IPS-20b (cell line): ENCODE data around the gene CEMIP.
A peak's percentile ranks its signal among the peaks of the same experiment; 100 is the strongest.

ENCODE experiments used
- H3K27ac ChIP-seq: one replicate; pipeline ENCODE4 v1.5.1; 2013; ENCODE audit warnings: low read length
- H3K27me3 ChIP-seq: 2 replicates; pipeline ENCODE4 v1.6.1; 2013; ENCODE audit warnings: mild to moderate bottlenecking, low read length, inconsistent platforms; ENCODE audit not compliant: insufficient read depth
- H3K36me3 ChIP-seq: 2 replicates; pipeline ENCODE4 v1.6.1; 2013; ENCODE audit warnings: low read depth, mild to moderate bottlenecking, inconsistent platforms, low read length, moderate library complexity; ENCODE audit not compliant: insufficient read depth
- H3K4me1 ChIP-seq: 2 replicates; pipeline ENCODE4 v1.6.1; 2013; ENCODE audit warnings: mild to moderate bottlenecking, control low read depth, inconsistent platforms, low read length, moderate library complexity; ENCODE audit not compliant: insufficient read depth
- H3K4me3 ChIP-seq: 2 replicates; pipeline ENCODE4 v1.5.1; 2013; ENCODE audit warnings: mild to moderate bottlenecking, low read length, inconsistent platforms
- H3K9ac ChIP-seq: 2 replicates; pipeline ENCODE4 v1.6.1; 2013; ENCODE audit warnings: low read depth, mild to moderate bottlenecking, inconsistent platforms, low read length, moderate library complexity
- H3K9me3 ChIP-seq: 2 replicates; pipeline ENCODE4 v1.6.1; 2013; ENCODE audit warnings: mild to moderate bottlenecking, low read depth, low read length, inconsistent platforms; ENCODE audit not compliant: insufficient read depth

Gene CEMIP

DNA sequence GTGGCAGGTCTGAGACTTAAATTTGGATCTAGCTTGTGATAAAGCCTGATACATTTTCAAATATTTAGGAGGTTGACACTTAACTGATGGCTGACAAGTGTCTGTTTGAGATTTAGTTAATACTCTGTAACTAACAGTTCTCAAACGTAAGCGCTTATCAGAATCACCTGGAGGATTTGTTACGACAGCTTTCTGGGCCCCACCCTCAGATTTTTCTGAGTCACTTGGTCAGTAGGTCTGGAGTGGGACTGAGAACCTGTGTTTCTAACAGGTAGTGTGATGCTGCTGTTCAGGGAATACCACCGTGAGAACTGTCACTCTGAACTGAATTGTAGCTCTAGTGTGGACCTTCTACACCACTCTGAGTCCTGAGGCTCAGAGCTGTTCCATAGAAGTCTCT is 85.5 kb downstream of the CEMIP start:
- no peak overlapping the region for H3K9ac ChIP-seq
- no peak overlapping the region for H3K27ac ChIP-seq
- H3K9me3 ChIP-seq: no peaks in the 10 kb centered on the region
- H3K36me3 ChIP-seq: no peaks in the 10 kb centered on the region
- H3K27me3 ChIP-seq: no peaks in the 10 kb centered on the region
- H3K4me3 ChIP-seq: no peak overlapping the region
- peaks cover 26% of the 10 kb centered on the region; the same call in 1 of the 2 replicates for H3K4me1 ChIP-seq

DNA sequence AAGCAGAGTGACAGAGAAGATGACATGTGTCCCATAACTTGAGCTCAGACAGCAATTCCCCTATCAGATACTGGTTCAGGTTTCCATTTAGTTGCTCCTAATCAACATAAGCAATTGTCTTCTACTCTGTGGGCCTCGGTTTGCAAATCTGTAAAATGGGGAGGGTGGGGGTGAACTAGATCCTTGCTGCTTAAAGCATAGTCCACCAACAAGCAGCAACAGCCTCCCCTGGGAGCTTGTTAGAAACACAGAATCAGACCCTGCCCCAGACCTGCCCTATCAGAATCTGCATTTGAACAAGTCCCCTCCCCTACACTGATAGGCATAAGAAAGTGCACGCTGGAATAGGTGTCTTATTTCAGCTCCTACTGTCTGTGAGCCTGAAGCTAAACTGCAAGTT is 87.8 kb downstream of the CEMIP start:
- Histone ChIP-seq H3K4me3 (peak overlapping the region; percentile 56), H3K36me3 (no peaks in the 10 kb centered on the region), H3K9me3 (no peaks in the 10 kb centered on the region), H3K27ac (peak overlapping the region; percentile 31), H3K4me1 (peaks cover 26% of the 10 kb centered on the region; the same call in 1 of the 2 replicates), H3K27me3 (no peaks in the 10 kb centered on the region; the same call in 1 of the 2 replicates), H3K9ac (no peak overlapping the region)

DNA sequence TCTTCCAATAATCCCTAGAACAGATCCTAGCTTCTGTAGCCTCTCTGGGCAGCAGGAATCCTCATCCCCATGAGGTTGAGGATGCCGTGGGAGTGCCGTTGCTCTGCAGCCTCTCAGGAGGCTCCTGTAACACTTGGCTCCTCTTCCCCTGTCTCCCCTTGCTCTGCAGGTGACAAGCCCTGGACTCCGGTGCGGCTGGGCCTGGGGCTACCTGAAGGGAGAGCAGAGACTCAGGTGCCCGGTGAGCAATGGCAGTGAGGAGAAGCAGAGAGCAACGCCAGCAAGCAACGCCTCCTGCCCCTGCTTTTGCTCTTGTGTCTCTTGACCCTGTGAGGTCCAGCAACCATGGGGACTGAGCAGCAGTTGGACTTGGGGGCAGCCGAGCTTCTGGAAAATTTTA is 91.2 kb downstream of the CEMIP start:
- Histone ChIP-seq H3K36me3 (no peaks in the 10 kb centered on the region), H3K27me3 (no peaks in the 10 kb centered on the region; the same call in 1 of the 2 replicates), H3K9ac (no peak overlapping the region), H3K4me1 (peaks cover 13% of the 10 kb centered on the region; the same call in 1 of the 2 replicates), H3K27ac (no peak overlapping the region), H3K4me3 (no peak overlapping the region), H3K9me3 (no peaks in the 10 kb centered on the region)

DNA sequence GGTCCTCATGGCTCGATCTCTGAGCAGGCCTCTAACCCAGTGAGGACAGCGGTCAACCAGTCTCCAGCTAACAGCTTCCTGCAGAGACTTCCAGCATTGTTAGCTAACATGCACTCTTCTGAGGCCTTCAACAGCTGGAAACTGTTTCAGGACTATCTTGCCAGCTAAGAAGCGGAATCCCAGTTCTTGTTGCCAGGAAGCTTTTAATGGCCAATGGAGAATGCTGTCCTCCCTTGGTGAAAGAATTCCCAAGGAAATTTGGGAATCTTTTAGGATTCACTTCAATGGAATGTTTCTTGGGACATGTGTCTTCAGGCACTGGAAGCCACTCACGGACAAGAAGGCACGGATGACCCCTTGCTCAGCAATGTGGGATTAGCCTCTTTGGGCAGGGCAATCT is 91.7 kb downstream of the CEMIP start:
- H3K9ac ChIP-seq: no peak overlapping the region
- H3K27ac ChIP-seq: no peak overlapping the region

DNA sequence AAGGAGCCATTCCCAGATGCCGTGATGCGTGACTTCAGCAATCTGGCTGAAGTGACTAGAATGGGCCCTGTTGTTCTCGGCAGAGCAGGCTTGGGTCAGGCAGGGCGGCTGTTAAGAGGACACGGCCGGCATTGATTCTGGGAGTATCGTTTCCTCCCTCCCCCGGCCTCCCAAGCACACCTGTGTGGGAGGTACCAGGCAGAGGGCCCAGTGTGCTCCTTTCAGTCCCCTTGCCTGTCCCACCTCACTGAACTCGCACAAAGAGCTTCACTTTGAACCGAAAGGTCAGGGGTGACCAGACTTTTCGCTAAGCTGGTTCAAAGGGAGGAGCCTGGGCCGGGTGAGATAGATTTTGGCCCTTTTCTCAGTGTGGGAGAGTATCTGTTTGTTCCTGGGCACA is 92.7 kb downstream of the CEMIP start:
- Histone ChIP-seq H3K9ac (no peak overlapping the region), H3K4me1 (peaks cover 11% of the 10 kb centered on the region; the same call in 1 of the 2 replicates), H3K36me3 (no peaks in the 10 kb centered on the region), H3K27ac (no peak overlapping the region), H3K4me3 (no peak overlapping the region), H3K9me3 (no peaks in the 10 kb centered on the region), H3K27me3 (no peaks in the 10 kb centered on the region; the same call in 1 of the 2 replicates)

More for the DNA sequence above, 91.7 kb downstream of the CEMIP start:
- no peak overlapping the region for H3K4me3 ChIP-seq
- H3K9me3 ChIP-seq: no peaks in the 10 kb centered on the region
- H3K36me3 ChIP-seq: no peaks in the 10 kb centered on the region
- no peaks in the 10 kb centered on the region; the same call in 1 of the 2 replicates for H3K27me3 ChIP-seq
- H3K4me1 ChIP-seq: peaks cover 13% of the 10 kb centered on the region; the same call in 1 of the 2 replicates

DNA sequence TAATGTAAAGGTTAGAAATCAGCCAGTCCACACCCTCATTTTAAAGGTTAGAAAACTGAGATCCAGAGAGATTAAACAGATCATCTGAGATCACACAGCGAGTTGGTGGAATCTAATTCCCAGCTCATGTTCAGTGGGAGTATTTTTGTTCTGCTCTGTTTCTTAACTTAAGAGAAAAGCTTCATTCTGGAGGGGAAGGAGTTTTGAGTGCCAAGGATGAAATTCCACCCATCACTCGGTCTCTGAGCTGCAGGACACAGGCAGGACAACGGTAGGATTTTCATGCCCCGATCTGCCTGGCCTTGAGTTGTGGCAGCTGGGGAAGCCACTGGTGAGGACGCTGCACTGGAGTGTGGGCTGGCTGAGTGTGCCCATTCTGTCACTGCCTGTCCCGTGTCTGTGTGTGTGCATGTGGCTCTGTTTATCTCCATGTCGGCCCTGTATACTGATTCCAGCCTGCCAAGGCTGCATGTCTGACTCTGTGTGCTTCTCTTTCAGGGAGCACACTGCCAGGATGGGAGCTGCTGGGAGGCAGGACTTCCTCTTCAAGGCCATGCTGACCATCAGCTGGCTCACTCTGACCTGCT is 94.3 kb downstream of the CEMIP start:
- no peaks in the 10 kb centered on the region for H3K9me3 ChIP-seq

DNA sequence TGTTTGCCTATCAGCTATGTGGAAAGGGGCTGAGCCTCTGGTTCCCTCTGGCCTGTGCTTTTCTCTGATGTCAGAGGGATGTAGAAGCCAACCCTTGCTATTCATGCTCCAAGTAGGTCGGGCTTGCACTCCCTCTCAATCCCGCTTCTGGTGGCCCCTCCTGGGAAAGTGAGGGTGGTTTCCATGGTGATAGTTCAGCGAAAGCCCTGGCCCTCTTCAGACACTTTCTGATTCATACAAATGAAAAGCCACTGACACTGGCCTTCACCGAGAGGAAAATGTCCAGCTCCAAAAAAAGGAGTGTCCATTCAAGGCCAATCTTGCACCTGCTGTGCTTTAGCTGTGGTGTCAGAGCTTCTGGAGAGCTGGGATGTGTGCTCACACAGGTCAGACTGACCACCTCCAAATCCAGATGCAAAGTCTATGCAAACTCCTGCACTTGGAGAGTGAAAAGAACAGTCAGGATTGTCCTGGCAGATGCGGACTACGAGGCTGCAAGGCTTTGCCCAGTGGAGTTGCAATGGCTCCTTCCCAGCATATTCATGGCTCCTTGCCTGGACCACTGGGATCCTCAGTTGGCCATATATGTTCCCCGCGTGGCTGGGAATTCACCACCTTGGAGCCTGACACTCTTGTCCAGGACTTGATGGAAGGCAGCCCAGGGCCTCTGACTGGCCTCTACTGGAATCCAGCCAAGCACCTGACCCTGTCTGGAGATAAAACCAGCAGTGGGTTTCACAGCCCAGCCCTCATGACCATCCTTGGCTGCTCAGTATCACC is 96.6 kb downstream of the CEMIP start:
- Histone ChIP-seq H3K9me3 (no peaks in the 10 kb centered on the region), H3K4me3 (no peak overlapping the region), H3K36me3 (no peaks in the 10 kb centered on the region), H3K9ac (no peak overlapping the region), H3K27me3 (no peaks in the 10 kb centered on the region), H3K27ac (no peak overlapping the region), H3K4me1 (peaks cover 3% of the 10 kb centered on the region; the same call in 1 of the 2 replicates)

More for the DNA sequence above, 94.3 kb downstream of the CEMIP start:
- no peaks in the 10 kb centered on the region; the same call in 1 of the 2 replicates for H3K27me3 ChIP-seq
- H3K27ac ChIP-seq: no peak overlapping the region
- H3K9ac ChIP-seq: no peak overlapping the region
- no peak overlapping the region for H3K4me3 ChIP-seq
- H3K36me3 ChIP-seq: no peaks in the 10 kb centered on the region
- peaks cover 3% of the 10 kb centered on the region; the same call in 1 of the 2 replicates for H3K4me1 ChIP-seq

DNA sequence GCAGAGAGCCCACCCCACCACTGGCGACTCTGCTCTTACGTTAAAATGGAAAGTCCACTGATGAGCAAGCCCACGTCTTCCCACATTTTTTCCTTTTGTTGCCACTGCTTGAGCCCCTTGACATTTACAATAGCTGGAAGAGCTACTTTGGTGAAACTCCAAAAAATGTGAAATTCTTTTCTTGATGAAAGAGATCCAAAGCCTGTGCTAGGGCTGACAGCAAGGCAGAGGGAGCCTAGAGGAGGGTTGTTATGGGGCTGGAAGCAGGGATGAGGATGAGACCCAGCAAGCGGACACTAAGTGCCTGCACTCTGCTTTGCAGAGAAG is 97.1 kb downstream of the CEMIP start:
- H3K27ac ChIP-seq: no peak overlapping the region
- H3K27me3 ChIP-seq: no peaks in the 10 kb centered on the region
- H3K9ac ChIP-seq: no peak overlapping the region
- H3K9me3 ChIP-seq: no peaks in the 10 kb centered on the region
- no peaks in the 10 kb centered on the region for H3K36me3 ChIP-seq
- no peak overlapping the region for H3K4me3 ChIP-seq
- H3K4me1 ChIP-seq: peaks cover 3% of the 10 kb centered on the region; the same call in 1 of the 2 replicates

DNA sequence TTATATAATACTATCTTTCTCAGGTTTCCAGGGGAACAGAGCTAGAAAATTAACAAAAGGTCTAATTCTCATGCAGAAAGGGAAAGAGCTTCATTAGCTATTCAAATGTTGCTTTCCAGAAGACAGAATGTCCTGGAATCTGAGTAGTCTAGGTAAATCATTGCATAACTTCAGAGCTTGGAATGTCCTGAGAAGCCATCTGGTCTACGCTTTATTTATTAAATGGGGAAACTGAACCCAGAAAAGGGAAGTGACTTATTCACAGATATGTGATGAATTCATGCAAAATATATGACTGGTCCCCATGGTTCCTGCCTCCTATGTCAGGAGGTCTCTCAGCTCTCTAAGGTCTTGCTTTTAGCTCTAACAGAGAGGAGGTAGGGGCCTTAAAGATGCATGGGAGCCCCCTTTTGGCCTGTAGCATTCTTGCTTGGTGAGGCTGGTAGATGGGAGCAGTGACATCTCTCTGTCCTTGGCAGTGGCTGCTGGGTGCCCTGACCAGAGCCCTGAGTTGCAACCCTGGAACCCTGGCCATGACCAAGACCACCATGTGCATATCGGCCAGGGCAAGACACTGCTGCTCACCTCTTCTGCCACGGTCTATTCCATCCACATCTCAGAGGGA is 99.2 kb downstream of the CEMIP start:
- no peak overlapping the region for H3K9ac ChIP-seq
- H3K4me1 ChIP-seq: peaks cover 3% of the 10 kb centered on the region; the same call in 1 of the 2 replicates
- no peak overlapping the region for H3K27ac ChIP-seq
- no peaks in the 10 kb centered on the region for H3K27me3 ChIP-seq
- H3K9me3 ChIP-seq: no peaks in the 10 kb centered on the region
- H3K4me3 ChIP-seq: no peak overlapping the region
- no peaks in the 10 kb centered on the region for H3K36me3 ChIP-seq

DNA sequence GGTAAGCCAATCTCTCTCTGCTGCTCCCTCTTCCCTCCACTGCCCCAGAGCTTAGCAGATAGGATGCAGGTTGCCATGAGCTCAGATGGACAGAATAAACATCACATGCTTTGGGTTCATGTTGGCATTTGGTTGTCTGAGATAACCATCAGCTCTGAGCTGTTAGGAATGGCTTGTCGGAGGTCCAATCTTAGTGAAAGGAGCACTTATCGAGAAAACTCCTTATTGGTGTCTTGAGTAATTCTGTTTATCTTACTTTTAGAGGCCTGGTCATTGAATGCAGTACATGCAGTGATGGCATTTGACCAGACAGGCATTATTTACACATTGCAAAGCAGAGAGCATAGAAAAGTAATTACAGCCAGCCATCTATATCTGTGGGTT is 99.7 kb downstream of the CEMIP start:
- Histone ChIP-seq H3K27ac (no peak overlapping the region), H3K4me1 (peaks cover 3% of the 10 kb centered on the region; the same call in 1 of the 2 replicates), H3K27me3 (no peaks in the 10 kb centered on the region), H3K4me3 (no peak overlapping the region), H3K36me3 (no peaks in the 10 kb centered on the region), H3K9ac (no peak overlapping the region), H3K9me3 (no peaks in the 10 kb centered on the region)

DNA sequence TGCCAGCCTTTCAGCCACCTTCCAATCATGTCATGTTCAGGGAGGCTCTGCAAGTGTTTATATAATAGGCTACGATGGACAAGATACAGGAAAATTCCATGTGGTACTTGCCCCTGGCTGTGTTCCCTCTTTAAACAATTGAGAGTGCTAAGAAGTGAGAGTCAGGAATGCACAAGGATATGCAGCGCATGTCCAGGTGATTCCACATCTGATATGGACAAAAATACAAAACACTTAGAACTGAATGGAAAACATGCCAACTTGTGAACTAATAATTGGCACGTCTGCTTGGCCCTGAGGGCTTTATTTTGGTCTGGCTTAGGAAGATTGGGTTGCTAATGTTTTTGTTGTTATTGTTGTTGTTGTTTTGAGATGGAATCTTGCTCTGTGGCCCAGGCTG is 100.9 kb downstream of the CEMIP start:
- Histone ChIP-seq H3K9me3 (no peaks in the 10 kb centered on the region), H3K27me3 (no peaks in the 10 kb centered on the region), H3K9ac (no peak overlapping the region), H3K4me1 (peaks cover 3% of the 10 kb centered on the region; the same call in 1 of the 2 replicates), H3K4me3 (no peak overlapping the region), H3K36me3 (no peaks in the 10 kb centered on the region), H3K27ac (no peak overlapping the region)
